ENCODE results near the gene DLGAP1. TPM values are rescaled to one million over a fixed set of nuclear protein-coding genes. Genes with fewer than 3 reads are reported as not detected.
A peak's percentile ranks its signal among the peaks of the same experiment; 100 is the strongest.
"Not testable (repeated sequence)": the region's sequence is repeated elsewhere in the genome, so short reads cannot be mapped to it uniquely, and the experiment has no call there.

Gene DLGAP1
- total RNA-seq, 1 donor from 2014 or later, result 3.2 TPM

DNA sequence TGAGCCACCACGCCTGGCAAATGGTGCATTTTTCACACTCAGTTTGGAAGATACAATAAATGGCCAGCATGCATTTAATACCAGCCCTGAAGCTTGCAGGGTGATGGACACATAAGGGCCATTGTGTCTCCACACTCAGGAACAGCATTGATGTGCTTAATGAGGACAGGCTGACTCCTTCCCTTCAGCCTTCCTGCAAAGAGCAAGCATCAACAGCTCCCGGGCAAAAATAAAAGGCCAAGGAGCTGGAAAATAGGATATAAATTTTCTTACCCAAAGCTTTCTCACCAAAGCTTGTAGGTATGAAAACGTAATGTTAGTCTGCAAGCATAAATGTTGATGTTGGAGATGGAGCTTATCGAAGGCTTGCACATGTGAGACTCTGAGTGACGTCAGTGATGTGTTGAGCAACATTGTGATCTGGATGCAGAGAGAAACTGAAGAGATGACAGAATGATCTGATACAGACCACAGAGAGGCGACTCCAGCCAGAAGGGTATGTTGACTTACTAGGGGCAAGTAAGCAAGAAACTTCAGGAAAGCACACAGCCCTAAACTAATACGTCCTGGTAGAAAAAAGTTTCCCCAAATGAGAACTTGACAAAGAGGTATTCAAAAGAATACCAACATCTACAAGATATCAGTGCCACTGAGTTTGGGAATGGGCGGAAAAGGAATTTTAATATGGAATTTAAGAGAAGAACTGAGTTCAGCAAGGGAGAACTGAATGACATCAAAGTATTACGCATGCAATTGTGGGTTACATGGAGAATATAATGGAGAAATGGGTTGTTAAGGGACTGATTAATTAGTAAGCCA, 748.6 kb downstream of the DLGAP1 start:
- TF ChIP-seq POLR2AphosphoS5 (IDR thresholded peaks at IDR 0.05; ENCODE audit: insufficient read depth in 1 of 2, low read depth in 1 of 2) (no peak), POLR2A (IDR thresholded peaks at IDR 0.05) (no peak)
- TF ChIP-seq, protein P1, sequence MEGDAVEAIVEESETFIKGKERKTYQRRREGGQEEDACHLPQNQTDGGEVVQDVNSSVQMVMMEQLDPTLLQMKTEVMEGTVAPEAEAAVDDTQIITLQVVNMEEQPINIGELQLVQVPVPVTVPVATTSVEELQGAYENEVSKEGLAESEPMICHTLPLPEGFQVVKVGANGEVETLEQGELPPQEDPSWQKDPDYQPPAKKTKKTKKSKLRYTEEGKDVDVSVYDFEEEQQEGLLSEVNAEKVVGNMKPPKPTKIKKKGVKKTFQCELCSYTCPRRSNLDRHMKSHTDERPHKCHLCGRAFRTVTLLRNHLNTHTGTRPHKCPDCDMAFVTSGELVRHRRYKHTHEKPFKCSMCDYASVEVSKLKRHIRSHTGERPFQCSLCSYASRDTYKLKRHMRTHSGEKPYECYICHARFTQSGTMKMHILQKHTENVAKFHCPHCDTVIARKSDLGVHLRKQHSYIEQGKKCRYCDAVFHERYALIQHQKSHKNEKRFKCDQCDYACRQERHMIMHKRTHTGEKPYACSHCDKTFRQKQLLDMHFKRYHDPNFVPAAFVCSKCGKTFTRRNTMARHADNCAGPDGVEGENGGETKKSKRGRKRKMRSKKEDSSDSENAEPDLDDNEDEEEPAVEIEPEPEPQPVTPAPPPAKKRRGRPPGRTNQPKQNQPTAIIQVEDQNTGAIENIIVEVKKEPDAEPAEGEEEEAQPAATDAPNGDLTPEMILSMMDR (IDR thresholded peaks at IDR 0.05), result no peak
- no peaks in the 10 kb centered on the region for H3K9me3 ChIP-seq
- peaks cover 5% of the 10 kb centered on the region for H3K4me1 ChIP-seq
- H3K36me3 ChIP-seq, result no peaks in the 10 kb centered on the region
- H3K27ac ChIP-seq, result no peak overlapping the region
- DNase-seq (ENCODE audit: extremely low spot score in 2 of 2), result no peak
- intact Hi-C loops (cut with DNase I), result no loop called here
- no peaks in the 10 kb centered on the region for H3K27me3 ChIP-seq
- no peak overlapping the region for H3K4me3 ChIP-seq

DNA sequence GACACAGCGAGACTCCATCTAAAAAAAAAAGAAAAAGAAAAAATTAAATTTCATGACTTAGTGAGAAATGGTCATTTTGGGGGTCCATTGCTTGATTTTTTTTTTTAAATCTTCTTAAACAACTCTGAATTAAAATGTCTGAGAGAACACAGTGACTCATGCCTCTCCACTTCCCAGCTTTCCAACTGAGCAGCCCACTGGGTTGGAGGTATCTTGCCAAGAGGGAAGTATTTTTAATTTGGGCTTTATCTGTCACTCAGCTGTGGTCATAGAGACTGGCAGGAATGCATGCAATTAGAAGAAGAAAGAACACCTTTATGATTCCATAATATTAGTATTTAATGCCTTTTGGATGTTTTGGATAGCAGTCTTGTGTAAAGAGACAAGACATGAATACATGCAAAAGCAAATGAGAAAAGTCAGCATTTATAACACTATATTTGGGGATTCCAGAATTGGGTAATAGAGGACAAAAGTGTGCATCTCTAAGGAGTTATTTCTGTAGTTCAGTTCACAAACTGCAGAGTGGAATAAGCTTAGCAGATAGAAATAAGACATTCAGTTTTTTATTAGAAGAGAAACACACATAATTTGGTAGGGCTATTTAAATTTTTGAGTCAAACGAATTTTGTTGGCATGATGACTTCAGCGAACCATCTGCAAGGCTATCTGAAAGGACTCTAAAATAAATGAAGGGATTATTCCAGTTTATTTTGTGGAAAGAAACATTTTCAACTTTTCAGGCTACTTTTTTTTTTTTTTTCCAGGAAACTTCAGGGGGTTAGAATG, 750.4 kb downstream of the DLGAP1 start:
- Histone ChIP-seq H3K9me3 (no peaks in the 10 kb centered on the region), H3K27ac (no peak overlapping the region), H3K4me1 (peaks cover 5% of the 10 kb centered on the region), H3K27me3 (no peaks in the 10 kb centered on the region), H3K4me3 (no peak overlapping the region), H3K36me3 (no peaks in the 10 kb centered on the region)
- intact Hi-C loops (cut with DNase I), result no loop called here
- DNase-seq (ENCODE audit: extremely low spot score in 2 of 2), result no peak
- TF ChIP-seq, protein P1 (IDR thresholded peaks at IDR 0.05), result no peak
- TF ChIP-seq POLR2A (IDR thresholded peaks at IDR 0.05) (no peak), POLR2AphosphoS5 (IDR thresholded peaks at IDR 0.05; ENCODE audit: insufficient read depth in 1 of 2, low read depth in 1 of 2) (no peak)

DNA sequence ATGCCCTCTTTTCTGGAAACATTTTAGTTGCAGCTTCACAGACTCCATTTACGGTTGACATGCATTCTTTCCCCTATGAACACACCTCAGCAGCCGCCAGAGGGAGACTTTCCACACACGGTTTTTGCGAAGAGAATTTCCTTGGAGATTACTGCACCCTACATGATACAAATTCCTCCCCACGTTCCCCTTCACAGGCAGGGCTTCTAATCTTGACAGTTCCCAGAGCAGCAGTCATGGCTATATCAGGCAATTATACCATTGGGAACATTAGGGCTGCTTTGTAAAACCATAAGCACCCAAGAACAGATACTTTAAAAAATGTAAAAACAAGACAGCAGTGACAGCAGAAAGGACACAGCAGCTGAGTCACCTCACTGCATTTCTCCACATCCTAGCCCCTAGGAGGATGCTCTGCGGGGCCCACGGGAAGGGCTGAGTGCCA, 751.4 kb downstream of the DLGAP1 start:
- DNase-seq (ENCODE audit: extremely low spot score in 2 of 2), result no peak
- H3K4me1 ChIP-seq, result peaks cover 5% of the 10 kb centered on the region
- H3K27me3 ChIP-seq, result no peaks in the 10 kb centered on the region
- TF ChIP-seq, protein P1 (IDR thresholded peaks at IDR 0.05), result peak in 2 of 3 experiments; percentile 36
- no peak for TF ChIP-seq POLR2AphosphoS5 (IDR thresholded peaks at IDR 0.05; ENCODE audit: insufficient read depth in 1 of 2, low read depth in 1 of 2)
- intact Hi-C loops (cut with DNase I), result no loop called here
- H3K4me3 ChIP-seq, result no peak overlapping the region
- no peaks in the 10 kb centered on the region for H3K9me3 ChIP-seq
- H3K27ac ChIP-seq, result no peak overlapping the region
- no peaks in the 10 kb centered on the region for H3K36me3 ChIP-seq

DNA sequence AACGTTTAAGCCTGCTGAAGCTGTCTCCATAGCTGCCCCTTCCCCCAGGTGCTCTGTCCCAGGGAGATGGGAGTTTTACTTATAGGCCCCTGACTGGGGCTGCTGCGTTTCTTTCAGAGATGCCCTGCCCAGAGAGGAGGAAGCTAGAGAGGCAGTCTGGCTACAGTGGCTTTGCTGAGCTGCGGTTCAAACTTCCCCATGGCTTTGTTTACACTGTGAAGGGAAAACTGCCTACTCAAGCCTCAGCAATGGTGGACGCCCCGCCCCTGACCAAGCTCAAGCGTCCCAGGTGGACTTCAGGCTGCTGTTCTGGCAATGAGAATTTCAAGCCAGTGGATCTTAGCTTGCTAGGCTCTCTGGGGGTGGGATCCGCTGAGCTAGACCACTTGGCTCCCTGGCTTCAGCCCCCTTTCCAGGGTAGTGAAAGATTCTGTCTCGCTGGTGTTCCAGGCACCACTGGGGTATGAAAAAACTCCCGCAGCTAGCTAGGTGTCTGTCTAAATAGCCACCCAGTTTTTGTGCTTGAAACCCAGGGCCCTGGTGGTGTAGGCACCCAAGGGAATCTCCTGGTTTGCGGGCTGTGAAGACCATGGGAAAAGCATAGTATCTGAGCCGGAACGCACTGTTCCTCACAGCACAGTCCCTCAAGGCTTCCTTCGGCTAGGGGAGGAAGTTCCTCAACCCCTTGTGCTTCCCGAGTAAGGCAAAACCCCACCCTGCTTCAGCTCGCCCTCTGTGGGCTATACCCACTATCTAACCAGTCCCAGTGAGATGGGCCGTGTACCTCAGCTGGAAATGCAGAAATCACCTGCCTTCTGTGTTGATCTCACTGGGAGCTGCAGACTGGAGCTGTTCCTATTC, 755.2 kb downstream of the DLGAP1 start:
- H3K9me3 ChIP-seq; H3K36me3 ChIP-seq; H3K27me3 ChIP-seq; H3K27ac ChIP-seq; DNase-seq (ENCODE audit: extremely low spot score in 2 of 2); intact Hi-C loops (cut with DNase I); H3K4me1 ChIP-seq; H3K4me3 ChIP-seq: not testable (repeated sequence)

DNA sequence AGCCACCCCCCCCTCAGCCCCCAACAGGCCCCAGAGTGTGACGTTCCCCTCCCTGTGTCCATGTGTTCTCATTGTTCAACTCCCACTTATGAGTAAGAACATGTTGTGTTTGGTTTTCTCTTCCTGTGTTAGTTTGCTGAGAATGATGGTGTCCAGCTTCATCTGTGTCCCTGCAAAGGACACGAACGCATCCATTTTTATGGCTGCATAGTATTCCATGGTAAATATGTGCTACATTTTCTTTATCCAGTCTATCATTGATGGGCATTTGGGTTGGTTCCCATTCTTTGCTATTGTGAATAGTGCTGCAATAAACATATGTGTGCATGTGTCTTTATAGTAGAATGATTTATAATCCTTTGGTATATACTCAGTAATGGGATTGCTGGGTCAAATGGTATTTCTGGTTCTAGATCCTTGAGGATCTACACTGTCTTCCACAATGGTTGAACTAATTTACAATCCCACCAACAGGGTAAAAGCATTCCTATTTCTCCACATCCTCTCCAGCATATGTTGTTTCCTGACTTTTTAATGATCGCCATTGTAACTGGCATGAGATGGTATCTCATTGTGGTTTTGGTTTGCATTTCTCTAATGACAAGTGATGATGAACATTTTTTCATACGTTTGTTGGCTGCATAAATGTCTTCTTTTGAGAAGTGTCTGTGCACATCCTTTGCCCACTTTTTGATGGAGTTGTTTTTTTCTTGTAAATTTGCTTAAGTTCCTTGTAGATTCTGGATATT, 760.9 kb downstream of the DLGAP1 start:
- H3K9me3 ChIP-seq; intact Hi-C loops (cut with DNase I); DNase-seq (ENCODE audit: extremely low spot score in 2 of 2); H3K27ac ChIP-seq; H3K36me3 ChIP-seq; H3K4me3 ChIP-seq; H3K4me1 ChIP-seq; H3K27me3 ChIP-seq: not testable (repeated sequence)
